Neural cell (in vitro differentiated cells): Measurements from ENCODE around the gene LSMEM2.

ENCODE experiments used
- CTCF ChIP-seq: fragments of 450-650 bp; IDR thresholded peaks from 2 replicates; pipeline ENCODE4 v1.5.1; 2014; ENCODE audit warnings: antibody characterized with exemption, mild to moderate bottlenecking, moderate library complexity; ENCODE audit not compliant: poor library complexity, severe bottlenecking
- EP300 ChIP-seq: fragments of 450-650 bp; conservative IDR thresholded peaks from 2 replicates; pipeline ENCODE4 v1.6.1; 2014; ENCODE audit warnings: antibody characterized with exemption, mild to moderate bottlenecking, moderate library complexity; ENCODE audit not compliant: poor library complexity, severe bottlenecking
- POLR2AphosphoS5 ChIP-seq: IDR thresholded peaks from 2 replicates; pipeline ENCODE4 v1.6.1; 2012
- TAF1 ChIP-seq: IDR thresholded peaks from 2 replicates; pipeline ENCODE4 v1.6.1; 2012; ENCODE audit warnings: low read depth
- TF ChIP-seq, protein P1 (sequence below): IDR thresholded peaks from 2 replicates; pipeline ENCODE4 v1.6.1; 2012; ENCODE audit warnings: borderline replicate concordance

GRCh38 chr3:50274371-50275104 is 4.3 kb upstream of the LSMEM2 start:
- TF ChIP-seq TAF1: no peak
- peak; percentile 69 for TF ChIP-seq CTCF
- TF ChIP-seq POLR2AphosphoS5: no peak
- no peak for TF ChIP-seq EP300
- TF ChIP-seq, protein P1, sequence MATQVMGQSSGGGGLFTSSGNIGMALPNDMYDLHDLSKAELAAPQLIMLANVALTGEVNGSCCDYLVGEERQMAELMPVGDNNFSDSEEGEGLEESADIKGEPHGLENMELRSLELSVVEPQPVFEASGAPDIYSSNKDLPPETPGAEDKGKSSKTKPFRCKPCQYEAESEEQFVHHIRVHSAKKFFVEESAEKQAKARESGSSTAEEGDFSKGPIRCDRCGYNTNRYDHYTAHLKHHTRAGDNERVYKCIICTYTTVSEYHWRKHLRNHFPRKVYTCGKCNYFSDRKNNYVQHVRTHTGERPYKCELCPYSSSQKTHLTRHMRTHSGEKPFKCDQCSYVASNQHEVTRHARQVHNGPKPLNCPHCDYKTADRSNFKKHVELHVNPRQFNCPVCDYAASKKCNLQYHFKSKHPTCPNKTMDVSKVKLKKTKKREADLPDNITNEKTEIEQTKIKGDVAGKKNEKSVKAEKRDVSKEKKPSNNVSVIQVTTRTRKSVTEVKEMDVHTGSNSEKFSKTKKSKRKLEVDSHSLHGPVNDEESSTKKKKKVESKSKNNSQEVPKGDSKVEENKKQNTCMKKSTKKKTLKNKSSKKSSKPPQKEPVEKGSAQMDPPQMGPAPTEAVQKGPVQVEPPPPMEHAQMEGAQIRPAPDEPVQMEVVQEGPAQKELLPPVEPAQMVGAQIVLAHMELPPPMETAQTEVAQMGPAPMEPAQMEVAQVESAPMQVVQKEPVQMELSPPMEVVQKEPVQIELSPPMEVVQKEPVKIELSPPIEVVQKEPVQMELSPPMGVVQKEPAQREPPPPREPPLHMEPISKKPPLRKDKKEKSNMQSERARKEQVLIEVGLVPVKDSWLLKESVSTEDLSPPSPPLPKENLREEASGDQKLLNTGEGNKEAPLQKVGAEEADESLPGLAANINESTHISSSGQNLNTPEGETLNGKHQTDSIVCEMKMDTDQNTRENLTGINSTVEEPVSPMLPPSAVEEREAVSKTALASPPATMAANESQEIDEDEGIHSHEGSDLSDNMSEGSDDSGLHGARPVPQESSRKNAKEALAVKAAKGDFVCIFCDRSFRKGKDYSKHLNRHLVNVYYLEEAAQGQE: no peak
